GM19193 (cell line): ENCODE measurements around the gene SLC5A10.

Experiments used
- POLR2A ChIP-seq: IDR thresholded peaks from 4 replicates; pipeline ENCODE4 v1.6.1; 2011; ENCODE audit not compliant: insufficient read depth, insufficient read length; ENCODE audit errors: extremely low read depth

The SLC5A10 gene

DNA sequence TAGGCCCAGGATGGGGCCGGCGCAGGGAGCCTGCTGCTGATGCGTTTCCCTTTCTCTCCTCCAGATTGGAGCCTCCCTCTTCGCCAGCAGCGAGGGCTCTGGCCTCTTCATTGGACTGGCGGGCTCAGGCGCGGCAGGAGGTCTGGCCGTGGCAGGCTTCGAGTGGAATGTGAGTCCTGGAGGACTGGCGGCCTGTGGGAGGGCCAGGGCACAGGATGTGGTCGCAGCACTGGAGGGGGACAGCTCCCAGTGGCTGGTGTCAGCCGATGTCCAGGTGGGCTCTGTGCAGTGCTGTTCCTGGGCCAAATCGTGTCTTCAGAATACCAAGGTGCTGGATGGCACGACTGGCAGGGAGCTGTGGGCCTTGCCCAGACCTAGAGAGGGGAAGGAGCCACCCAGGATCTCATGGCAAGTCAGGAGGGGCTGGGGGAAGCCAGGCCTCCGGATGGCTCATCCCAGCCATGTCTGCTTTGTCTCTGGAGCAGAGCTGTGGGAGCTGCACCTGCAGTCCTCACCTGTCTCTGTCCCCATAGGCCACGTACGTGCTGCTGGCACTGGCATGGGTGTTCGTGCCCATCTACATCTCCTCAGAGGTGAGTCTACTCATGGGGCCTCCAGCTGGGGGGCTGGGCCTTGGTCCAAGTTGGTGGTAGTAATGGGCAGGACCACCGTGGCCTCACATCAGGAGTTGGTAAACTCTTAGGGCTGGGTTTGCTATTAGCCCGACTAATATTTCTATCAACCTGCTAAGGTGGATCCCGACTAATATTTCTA lies 7.3 kb downstream of the SLC5A10 start:
- no peak for TF ChIP-seq POLR2A

DNA sequence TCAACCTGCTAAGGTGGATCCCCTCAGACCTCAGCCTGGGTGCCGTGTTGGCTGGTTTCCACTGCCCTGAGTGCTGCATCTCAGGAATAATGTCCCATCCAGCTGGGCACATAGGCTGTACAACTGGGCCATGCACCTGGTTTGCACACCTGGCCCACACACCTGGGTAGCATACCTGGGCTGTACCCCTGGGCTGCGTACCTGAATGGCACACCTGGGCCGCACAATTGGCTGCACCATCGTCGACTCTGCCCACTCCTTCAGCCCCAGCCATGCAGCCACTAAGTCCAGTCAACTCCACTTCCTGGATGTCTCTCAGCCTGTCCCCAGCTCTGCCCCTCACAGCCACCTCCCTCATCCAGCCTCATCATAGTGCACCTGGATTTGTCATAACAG lies 7.9 kb downstream of the SLC5A10 start:
- TF ChIP-seq POLR2A = no peak

DNA sequence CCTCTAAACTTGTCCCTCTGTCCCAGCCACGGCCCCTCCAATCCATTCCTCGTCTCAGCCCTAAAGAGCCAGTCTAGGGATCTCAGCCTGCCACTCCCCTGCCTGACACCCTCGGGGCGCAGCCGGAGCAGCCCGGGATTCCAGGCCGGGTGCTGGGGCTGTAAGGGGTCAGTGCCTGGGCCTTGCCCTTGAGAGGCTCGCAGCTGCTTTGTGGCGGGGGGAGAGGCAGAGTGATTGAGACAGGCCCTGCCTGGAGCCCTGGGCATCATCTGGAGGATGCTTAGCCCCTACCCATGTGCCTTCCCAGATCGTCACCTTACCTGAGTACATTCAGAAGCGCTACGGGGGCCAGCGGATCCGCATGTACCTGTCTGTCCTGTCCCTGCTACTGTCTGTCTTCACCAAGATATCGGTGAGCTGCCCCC lies 8.3 kb downstream of the SLC5A10 start:
- no peak for TF ChIP-seq POLR2A

DNA sequence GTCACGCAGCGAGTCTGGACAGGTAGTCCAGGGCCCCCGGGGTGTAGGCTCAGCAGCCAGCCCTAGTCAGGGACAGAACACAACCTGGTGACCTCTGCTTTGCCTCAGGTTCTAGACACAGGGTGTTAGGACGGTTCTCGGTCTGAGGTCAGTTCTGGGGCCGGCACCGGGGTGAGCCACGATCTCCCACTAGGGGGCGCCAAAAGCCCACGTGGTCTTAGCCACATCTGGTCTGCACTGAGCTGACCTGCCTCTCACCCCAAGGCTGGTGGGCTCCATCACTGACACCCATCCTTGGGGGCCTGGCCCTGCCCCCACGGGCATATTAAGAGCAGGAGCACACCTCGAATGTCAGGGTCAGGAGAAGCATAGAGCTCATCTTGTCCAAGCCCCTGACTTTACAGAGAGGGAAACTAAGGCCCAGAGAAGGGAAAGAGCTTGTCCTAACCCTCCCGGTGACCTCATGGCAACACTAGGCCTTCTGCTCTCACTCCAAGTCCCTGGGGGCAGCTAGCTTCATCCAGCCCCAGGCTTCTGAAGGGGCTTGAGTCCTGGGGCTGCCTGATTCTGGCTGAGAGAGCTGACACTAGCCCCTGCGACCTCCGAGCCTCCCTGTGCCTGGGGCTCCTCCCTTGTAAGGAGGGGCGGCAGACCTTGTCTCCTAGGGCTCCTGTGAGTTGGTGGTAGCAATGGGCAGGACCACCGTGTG lies 9.0 kb downstream of the SLC5A10 start:
- TF ChIP-seq POLR2A = no peak

DNA sequence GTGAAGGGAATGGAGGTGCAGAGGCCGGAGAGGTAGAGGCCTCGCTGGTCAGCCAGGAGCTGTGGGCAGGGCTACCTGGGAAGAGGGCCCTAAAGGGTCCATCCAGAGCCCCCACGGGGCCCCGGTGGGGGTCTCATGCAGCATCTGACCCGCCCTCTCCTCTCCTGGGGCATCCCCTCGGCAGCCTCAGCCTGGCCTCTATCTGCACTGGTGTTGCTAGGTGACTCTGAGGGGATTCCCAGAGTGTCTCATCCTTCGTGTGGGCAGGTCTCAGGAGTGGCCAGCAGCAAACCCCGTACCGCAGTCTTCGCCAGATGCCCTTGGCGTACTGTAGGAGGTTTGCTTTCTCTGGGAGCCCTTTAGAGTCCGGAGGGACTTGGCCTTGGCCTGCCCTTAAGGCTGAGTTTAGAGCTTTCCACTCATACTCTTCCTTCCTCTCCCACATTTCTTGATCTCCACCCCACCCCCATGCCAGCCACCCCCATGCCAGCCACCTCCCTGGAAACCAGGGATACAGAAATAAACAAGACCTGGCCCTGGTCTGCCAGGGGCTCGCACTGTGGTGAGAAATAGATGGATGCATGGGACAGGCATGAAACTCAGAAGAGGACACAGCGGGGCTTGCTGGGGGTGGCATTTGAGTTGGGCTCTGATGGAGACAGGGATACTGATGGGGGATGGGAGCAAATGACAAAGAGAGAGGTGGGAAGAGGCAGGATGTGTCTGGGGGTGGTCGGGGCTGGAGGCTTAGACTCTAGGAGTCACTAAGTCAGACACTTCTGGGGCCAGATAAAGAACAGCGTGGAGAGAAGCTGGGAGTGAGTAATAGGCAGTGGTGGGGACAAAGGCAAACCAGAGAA lies 9.9 kb downstream of the SLC5A10 start:
- TF ChIP-seq POLR2A = no peak

DNA sequence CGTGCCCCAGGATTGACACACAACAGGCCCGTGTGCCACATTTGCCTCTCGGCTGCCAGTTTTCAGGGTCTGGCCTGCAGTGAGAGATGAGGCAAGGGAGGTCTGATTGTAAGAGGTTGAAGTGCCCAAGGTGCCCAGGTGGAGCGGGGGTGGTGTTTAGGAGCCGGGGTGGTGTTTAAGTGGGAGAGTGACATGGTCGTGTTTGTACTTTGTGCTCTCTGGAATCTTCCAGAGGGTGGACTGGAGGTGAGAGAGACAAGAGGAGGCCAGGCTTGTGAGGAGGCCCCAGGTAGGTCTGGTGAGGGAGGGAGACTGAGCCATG lies 10.5 kb downstream of the SLC5A10 start:
- TF ChIP-seq POLR2A = no peak

DNA sequence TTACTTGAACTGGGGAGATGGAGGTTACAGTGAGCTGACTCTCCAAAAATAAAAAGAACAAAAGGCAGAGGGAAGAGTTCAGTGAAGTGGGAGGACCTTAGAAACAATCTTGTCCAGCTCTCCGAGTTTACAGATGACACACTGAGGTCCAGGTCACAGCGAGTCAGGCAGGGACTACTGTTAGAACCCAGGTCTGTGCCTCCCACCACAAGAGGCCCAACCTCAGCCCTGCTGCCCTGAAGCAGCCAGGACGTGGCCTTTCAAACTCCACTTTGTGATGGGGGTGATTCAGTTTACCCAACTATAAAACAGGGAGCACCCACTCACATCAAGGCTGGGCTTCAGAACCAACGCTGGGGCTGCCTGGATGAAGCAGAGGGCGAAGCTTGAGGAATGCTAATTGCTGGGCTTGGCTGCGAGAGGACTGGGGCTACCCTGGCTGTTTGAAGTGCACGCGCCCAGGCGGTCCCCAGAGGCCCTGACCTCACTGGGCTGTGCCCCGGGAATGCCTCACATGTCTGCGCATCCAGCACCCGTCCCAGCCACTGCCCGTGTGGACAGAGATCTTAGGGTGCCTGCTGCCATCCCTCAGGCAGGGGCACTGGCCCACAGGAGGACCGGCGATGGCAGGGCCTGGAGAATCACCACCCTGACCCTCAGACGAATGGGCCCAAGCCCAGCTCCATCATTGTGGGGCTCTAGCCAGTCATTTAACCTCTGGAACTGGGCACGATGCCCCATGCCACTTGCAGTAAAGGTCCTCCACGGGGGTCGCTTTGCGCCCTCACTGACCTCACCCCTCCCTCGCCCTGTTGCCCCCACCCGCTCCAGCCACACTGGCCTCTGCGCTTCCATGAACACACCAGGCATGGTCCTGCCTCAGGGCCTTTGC lies 11.4 kb downstream of the SLC5A10 start:
- TF ChIP-seq POLR2A = no peak

DNA sequence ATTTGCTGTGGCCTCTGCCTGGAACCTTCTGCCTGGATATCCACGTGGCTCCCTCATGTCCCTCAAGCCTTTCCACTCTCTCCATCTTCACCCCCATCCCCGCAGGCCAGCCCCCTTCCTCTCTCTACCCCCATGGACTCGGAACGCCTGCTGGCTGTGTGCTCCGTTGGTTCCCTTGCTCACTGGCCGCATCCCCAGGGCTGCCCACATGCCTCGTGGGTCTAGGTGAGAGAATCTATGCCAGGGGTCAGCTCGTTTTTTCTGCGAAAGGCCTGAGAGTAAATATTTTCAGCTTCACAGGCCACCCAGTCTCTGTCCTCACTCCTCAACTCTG lies 12.0 kb downstream of the SLC5A10 start:
- no peak for TF ChIP-seq POLR2A

DNA sequence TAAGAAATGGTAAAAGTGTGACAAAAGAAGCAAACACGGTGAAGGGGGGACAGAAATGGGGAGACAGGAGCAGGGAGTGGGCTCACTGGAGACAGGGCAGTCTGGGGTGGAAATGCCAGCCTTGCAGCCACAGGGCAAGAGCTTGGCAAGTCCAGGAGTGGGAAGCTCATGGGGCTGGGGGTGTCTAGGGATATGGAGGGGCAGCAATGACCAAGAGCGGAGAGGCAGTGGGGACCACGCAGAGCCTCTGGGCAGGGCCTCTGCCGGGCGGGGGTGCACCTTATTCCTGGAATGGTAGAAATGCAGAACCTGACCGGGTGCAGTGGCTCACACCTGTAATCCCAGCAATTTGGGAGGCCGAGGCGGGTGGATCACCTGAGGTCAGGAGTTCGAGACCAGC lies 12.6 kb downstream of the SLC5A10 start:
- no peak for TF ChIP-seq POLR2A

DNA sequence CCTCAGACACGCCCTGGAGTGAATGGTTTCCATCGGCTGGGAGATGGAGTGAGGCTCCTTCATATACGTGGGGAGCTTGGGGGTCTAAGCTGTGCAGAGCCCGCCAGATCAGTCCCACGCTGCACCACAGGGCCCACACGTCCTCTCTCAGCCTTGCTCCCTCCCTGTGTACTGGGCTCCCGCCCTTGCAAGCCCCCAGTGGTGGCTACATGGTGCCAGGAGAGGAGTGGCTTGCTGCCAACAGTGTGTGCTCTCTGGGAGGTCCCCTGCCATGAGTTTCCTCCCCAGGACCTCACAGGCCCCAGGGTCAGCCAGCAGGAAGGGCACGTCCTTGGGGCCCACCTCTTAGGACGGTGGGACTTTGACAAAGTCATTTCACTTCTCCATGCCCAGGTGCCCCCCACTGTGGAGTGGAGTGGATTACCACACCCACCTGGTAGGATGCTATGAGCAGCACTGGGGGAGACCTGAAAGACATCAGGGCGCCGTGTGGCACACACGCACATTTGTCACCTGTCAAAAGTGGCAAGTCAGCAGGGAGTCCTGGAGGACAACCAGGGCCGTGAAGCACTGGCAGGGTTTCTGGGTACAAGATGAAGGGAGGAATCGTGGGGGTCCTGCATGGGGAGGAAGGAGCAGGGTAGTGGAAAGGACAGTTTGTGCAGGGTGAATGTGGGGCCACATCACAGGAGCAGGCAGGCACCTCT lies 13.7 kb downstream of the SLC5A10 start:
- TF ChIP-seq POLR2A = no peak

DNA sequence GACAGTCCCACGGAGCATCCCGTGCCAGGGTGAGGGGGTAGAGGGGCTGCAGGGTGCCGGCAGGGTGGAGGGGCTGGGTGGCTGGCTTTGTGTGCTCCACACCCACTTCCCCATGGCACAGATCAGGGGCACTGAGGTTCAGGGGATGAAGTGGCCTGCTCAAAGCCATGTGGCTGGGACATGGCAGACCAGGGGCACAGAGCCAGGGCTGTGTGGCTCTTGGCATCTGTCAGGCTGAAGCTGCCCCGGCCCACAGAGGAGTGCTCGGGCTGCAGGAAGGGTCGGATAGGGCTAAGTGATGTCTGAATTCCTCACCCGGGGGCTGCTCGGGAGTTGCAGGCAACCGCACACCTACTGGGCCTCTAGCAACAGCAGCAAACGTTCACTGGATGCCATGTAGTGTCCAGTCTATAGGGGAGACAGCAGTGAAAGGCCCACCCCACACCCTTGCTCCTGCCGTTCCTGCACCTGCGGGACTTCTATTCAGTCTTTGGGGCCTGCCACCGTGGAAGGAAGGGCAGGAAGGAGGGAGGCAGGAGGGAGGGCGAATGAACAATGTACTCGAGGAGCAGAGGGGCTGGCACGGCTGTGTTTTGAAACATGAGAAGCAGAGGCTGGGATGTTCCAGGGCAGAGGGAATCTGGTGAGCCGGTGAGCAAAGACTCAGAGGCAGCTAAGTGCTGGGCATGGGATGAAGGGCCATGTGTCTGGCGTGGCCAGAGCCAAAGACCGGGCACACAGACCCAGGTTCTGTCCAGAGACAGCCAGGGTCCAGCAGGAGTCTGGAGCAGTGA lies 15.1 kb downstream of the SLC5A10 start:
- TF ChIP-seq POLR2A = no peak

DNA sequence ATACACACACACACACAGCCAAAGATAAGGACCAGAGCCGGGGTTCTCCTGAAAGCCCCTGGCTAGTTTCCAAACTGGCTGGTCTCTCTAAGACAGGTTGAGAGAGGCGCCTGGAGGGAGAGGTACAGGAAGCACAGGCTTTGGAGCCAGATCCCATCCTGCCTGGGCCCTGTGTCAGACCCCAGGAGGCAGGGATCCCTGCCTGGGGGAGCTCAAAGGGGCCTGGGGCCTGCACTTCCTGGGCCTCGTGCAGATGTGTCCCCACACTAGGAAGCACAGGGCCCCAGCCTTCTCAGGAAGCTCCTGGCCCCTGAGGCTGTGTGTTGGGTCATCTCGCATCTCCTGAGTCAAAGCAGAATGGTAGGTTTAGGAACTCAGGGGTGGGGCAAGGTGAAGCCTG lies 16.0 kb downstream of the SLC5A10 start:
- TF ChIP-seq POLR2A = no peak

DNA sequence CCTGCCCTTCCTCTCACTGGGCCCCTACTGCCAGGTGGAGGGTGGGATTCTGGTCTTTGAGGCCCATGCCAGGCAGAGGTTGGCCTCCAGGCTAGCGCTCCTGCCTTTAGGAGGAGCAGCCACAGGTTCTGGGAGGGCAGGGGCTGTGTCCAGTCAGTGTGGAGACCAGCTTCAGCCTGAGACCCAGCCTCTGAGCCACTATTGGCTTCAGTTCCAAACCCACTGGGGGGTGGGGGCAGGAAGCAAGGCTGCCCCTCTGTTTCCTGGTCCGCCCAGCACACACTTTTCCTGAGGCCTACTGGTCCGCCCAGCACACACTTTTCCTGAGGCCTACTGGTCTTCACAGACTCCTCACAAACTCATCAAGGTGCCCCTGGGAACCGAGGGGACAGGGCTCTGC lies 16.4 kb downstream of the SLC5A10 start:
- no peak for TF ChIP-seq POLR2A
